Activated T-cell treated with anti-CD3 and anti-CD28 coated beads for 4 hours (primary cell): Measurements from ENCODE around the gene TBCE.

Source experiments
- DNase-seq: peaks from one replicate; pipeline ENCODE4 v3.0.0-alpha.2; 2020

TBCE gene, protein sequence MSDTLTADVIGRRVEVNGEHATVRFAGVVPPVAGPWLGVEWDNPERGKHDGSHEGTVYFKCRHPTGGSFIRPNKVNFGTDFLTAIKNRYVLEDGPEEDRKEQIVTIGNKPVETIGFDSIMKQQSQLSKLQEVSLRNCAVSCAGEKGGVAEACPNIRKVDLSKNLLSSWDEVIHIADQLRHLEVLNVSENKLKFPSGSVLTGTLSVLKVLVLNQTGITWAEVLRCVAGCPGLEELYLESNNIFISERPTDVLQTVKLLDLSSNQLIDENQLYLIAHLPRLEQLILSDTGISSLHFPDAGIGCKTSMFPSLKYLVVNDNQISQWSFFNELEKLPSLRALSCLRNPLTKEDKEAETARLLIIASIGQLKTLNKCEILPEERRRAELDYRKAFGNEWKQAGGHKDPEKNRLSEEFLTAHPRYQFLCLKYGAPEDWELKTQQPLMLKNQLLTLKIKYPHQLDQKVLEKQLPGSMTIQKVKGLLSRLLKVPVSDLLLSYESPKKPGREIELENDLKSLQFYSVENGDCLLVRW

DNA sequence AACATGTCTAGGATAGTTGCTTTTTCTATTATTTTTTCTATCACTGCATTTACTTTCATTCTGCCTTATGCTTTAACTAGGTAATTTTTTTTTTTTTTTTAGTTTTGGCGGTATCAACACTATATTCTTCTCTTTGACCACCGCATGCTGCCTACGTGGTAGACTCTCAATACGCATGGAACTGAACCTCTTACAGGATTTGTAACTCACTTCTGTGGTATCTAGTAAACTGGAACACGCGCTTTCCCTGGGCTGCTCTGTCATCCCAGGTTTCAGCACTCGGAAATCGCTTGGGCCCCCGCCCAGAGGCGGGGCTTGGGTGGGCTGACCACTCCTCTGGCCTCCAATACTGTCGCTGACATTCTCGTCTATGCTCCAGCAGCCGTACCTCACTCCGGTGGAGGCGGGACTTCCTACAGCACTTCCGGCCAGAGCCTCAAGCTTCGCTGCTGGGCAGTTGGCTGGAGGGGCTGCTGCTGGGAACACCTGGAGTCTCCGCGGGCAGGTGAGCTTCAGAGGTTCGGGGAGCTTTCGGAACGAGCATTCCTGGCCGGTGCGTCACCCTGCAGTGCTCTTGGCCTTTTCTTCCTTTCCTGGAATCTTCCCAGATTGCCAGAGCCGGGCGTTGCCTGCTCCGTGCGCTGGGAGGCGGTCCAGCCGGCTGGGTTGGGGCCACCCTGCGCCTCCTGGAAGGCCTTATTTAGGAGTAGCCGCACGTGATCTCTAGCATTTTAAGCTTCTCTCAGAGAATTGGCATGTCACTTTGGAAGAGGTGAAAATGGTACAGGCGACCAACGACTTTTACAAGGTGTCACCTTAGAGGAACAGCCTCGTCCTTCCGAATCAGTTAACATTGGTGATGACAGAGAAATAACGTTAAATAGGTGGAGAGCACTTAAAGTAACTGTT, at the start of gene TBCE:
TSS of gene TBCE (plus strand) at position 428 of the 909 bp plus-strand sequence. CDS start 12,623 bp downstream, outside the sequence.
- peak; percentile 67 for DNase-seq

- DNase-seq: no peak
Measured at GRCh38 chr1:235319255-235319654, 48.0 kb upstream of the TBCE start.

DNA sequence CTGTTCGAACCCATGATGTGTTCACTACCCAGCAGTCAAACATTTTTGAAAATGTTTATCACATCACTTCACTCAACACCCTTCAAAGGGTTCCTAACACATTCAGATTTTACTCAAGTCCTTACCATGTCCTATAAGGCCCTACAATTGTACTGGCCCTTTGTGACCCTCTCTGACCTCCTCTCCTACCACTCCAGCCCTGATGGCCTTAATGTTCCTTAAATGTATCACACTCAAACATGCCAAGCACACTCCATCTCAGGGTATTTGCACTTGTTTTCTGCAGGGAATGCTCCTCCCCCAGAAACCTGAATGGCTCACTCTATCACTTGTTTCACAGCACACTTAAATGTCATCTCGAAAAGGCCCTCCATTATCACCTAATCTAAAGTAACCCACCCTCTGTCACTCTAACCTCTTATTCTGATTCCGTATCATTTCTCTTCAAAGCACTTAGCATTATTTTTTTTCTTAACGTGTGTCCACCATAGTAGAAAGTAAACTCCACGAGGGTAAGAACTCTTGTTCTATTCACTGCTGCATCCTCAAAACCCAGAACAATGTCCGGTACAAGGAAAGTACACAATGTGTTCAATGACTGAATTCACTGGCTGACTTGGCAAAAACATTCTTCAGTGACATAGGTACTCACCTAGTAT, 46.6 kb upstream of the TBCE start:
- DNase-seq: no peak

- DNase-seq: no peak
Measured at GRCh38 chr1:235324296-235324695, 42.9 kb upstream of the TBCE start.

- DNase-seq: no peak
Measured at GRCh38 chr1:235325139-235325538, 42.1 kb upstream of the TBCE start.

DNA sequence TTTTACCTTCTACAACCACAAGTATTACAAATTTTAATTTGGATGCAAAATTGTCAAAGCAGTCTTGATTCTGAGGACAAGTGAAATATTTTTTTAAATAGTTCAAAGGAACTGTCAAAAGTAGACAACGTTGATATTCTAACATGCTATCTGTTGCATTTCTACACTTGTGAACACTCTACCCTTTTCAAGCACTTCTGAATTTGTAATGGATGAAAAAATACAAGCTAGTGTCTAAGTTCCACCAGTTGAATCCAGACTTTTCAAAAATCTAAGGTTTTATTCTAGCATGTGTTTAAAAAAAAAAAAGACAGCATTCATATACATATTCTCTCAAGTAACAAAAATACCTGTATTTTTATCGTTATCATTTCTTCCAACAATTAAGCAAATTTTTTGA, 41.4 kb upstream of the TBCE start:
- no peak for DNase-seq

GRCh38 chr1:235326719-235327558, 40.3 kb upstream of the TBCE start:
- peak; percentile 50 for DNase-seq

GRCh38 chr1:235327559-235328270, 39.5 kb upstream of the TBCE start, which contains the start of gene ARID4B:
Gene ARID4B, minus strand, starts transcription at chr1:235328179. Its CDS starts 1,260 bp downstream, at chr1:235326919.
- DNase-seq: peak; percentile 33

DNA sequence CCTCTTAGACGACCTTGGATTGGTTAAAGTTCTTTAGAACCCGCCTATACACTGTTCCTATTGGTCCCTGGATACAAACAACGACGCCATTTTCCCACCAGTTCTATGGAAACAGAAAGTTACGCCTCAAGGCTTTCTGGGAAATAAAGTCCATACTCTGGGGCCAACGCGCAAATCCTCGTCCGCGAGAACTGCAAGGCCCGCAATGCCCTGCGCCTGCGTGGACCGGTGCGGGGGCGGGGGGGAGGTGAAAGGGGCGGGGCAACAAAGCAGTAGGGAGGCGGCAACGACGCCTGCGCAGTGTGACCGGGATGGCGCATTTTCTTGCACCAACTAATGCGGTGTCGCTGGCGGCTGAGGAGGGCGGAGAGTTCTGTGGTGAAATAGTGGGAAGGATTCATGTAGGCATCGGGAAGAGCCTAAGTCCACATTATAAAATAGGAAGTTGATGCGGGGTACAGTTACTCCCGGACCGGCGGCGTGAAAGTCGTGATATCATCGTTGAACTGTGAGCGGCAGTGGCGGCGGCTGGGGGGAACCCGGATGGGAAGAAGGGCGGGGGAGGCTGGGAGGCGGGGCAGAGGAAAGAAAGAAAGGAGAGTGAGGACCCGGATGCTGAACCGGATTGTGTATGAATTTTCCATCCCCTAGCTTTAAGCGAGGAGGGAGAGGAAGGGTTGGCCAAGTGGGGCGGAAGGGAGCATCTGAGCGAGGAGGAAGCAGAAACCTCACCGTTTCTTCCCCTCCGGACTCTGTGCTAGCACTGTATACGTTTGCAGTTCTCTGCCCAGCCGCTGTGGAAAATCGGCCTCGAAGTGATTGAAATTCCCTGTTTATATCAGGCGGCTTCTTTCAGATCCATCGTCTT, 38.7 kb upstream of the TBCE start, which contains the start of gene GGPS1:
TSS of gene GGPS1 (plus strand) at position 300 of the 868 bp plus-strand sequence. CDS start 6,695 bp downstream, outside the sequence.
- peak; percentile 100 for DNase-seq

DNA sequence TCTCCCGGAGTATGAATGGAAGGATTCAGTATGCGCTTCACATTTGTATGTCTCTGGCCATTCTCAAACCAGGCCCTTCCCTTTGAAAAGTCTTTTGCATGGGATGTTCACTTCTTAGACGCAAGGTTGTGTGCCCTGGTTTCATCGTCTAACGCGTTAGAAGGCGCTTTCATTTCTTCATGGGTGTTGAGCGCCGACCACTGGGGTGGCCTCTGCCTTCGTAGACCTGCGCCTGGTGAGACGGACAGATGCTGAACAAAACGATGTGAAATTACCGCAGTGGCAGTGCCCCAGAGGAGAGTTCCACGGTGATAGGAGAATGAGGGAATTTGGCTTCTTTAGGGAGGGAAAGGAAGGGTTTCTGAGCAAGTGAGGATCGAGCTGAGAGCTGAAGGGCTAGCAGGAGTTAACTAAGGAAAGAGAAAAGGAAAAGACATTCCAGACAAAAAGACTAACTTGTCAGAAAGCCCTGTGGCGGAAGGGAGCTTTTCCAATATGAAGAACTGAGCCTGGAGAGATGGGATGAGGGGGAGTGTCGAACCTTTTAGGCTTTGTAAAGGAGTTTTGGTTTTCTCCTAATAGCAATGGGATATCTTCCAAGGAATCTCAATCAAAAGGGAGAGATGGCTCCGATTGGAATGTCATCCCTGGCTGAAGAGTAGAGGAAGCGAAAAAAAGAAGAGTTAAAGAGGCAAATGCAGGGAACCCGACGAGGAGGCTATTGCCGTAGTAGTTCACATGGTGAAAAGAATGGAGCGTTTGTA, 37.9 kb upstream of the TBCE start:
- peak; percentile 31 for DNase-seq

DNA sequence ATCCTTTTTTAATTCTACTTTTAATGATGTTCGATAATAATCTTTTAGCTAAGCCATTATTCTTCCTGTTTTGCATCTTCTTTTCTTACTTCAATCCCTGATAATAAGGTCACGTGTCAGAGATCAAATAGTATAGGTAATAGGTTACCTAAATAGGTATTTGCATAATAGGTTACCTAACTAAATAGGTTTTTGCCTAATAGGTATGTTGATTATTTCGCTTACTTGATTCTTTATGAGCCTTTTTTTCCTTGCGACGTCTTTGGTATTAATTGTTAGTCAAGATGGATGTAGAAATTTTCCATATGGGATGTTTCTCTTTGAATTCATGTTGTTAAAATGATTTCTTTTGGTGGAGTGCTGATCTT, 36.3 kb upstream of the TBCE start:
- DNase-seq: no peak

- DNase-seq: no peak
Measured at GRCh38 chr1:235331401-235331800, 35.8 kb upstream of the TBCE start.

DNA sequence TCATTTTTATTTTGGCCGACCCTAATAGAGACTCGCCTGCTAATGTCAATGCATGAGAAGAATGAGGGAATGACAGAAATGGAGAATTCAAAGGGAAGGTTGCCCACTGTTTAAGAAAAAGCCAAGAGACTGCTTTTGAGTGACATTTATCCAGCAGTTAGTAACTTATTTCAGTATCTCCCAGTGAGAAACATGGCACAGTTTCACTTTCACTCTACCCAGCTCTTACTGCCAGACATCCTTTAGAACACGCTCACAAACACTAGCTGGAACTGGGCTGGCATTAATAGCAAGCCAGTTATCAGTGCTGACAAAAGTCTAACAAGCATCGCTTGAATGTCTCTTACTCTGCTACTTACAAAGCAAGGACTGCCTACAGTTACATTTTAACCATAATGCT, 30.3 kb upstream of the TBCE start:
- no peak for DNase-seq

DNA sequence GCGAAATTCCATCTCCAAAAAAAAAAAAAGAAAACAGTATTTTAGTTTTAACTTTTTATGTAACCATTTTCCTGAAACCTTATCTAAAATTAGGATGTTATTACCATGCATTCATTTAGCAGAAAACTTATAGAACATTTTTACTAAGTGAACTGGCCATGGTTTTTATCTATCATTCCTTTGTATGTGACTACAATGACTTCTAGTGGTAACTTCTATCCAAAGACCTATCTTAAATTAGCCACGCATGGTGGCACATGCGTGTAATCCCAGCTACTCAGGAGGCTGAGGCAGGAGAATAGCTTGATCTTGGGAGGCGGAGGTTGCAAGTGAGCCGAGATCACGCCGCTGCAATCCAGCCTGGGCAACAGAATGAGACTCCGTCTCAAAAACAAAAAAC, 27.5 kb upstream of the TBCE start:
- DNase-seq: no peak

DNA sequence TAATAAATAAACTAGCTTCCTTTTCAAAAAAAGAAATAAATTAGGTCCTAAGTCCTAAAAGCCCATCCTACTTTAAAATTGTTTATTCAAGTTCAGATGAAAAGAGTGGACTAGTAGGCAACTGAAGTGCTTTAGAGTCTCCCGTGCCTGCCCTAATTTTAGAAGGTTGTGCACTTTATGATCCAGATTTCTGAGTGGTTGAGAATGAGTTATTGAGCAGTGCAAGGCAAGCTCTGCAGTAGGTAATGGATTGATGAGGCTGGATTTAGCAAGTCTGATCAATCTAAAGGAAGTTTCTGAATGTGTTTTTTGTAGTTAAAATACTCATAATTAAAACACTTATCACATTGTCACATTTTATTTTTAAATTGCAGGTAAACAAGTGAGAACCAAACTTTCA, 25.9 kb upstream of the TBCE start:
- DNase-seq: no peak

DNA sequence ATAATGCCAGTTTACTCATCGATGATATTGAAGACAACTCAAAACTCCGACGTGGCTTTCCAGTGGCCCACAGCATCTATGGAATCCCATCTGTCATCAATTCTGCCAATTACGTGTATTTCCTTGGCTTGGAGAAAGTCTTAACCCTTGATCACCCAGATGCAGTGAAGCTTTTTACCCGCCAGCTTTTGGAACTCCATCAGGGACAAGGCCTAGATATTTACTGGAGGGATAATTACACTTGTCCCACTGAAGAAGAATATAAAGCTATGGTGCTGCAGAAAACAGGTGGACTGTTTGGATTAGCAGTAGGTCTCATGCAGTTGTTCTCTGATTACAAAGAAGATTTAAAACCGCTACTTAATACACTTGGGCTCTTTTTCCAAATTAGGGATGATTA, 25.2 kb upstream of the TBCE start:
- DNase-seq: no peak

DNA sequence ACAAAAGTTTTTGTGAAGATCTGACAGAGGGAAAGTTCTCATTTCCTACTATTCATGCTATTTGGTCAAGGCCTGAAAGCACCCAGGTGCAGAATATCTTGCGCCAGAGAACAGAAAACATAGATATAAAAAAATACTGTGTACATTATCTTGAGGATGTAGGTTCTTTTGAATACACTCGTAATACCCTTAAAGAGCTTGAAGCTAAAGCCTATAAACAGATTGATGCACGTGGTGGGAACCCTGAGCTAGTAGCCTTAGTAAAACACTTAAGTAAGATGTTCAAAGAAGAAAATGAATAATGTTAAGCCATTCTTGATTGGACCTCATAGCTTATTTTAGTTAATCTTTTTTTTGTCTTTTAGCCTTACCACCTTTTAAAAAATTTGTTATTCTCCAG, 24.8 kb upstream of the TBCE start:
- no peak for DNase-seq

DNA sequence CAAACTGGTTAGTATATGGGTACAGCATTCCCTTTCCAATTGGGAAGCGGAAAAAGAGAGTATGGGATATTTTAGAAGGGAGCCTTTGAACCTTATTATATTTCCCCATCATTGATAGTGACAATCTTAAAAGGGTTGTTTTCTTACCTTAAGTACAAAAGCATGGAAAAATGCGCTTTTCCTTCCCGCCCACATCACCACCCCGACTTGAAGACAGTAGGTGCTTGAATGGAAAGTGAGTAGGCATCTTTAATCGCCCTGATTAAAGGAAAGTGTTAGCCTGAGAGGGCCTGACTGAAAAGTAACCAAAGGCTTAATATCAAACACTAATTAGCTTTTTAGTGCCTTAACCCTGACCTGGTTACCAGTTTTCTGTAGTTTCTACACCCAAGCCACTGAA, 23.5 kb upstream of the TBCE start:
- no peak for DNase-seq

DNA sequence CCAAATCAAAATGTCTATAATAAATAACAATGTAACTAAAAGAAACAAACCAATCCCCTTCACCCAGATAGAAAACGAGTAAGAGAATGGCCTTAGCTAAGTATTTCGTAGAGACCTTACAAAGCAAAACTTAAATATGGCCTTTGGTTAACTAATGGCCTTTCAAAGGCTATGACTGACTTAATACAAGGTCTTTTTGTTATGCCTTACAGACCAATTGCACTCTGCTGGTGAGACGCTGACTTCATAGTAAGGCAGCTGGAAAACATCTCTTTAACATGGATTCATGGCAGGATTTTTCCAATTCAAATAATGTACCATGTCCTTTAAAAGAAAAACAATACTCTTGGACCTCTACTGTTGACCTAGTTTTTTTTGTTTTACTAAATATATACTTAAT, 15.8 kb upstream of the TBCE start:
- no peak for DNase-seq
